Heart left ventricle (tissue), 13 donors: ENCODE measurements around the gene FAU.

Experiments
- POLR2A ChIP-seq, 2 donors: fragments of 450-650 bp; IDR thresholded peaks; one replicate each; pipeline ENCODE4 v1.6.1; 2017; ENCODE audit warnings: antibody characterized with exemption in 2 of 2, mild to moderate bottlenecking in 2 of 2, moderate library complexity in 2 of 2
- TF ChIP-seq, protein P1 (sequence below), 12 donors: fragments of 200-600 bp; sonication (generic) in 4 of 12; IDR thresholded peaks; one replicate each; pipeline versions ENCODE4 v1.5.0 to v1.8.0; 2018 to 2022; ENCODE audit warnings: antibody characterized with exemption in 12 of 12, mild to moderate bottlenecking in 5 of 12
- donor health status: ischemic (EF 13 %, LVEDD 7.1; RV severe dilation, severe dysfunction).
- donor health status: DM: no; HTN: yes; CAD: no.
- donor health status: DM: no; HTN: no; CAD: no.
- donor health status: ischemic (EF 25% LVEDD 6.9; RV normal size, moderate dysfunction).
- donor health status: ischemic (EF 25% LVEDD 5.7; RV mildly dilated, moderate dysfunction).
- donor health status: ischemic (EF 35%, LVEDD 5.7; RV mildly dilated, moderate dysfunction).
- donor health status: nonischemic (EF 11% LVEDD 7.7; RV severe dilation, severe dysfunction).
- donor health status: DM: yes; HTN: yes; CAD: no.
- donor health status: PGD.
- donor health status: ischemic (EF 29% LVEDD 5.4; RV normal size, mild dysfunction).
- donor health status: nonischemic (EF 23%, LVEDD 6.1; RV moderate dilation, normal function).

DNA sequence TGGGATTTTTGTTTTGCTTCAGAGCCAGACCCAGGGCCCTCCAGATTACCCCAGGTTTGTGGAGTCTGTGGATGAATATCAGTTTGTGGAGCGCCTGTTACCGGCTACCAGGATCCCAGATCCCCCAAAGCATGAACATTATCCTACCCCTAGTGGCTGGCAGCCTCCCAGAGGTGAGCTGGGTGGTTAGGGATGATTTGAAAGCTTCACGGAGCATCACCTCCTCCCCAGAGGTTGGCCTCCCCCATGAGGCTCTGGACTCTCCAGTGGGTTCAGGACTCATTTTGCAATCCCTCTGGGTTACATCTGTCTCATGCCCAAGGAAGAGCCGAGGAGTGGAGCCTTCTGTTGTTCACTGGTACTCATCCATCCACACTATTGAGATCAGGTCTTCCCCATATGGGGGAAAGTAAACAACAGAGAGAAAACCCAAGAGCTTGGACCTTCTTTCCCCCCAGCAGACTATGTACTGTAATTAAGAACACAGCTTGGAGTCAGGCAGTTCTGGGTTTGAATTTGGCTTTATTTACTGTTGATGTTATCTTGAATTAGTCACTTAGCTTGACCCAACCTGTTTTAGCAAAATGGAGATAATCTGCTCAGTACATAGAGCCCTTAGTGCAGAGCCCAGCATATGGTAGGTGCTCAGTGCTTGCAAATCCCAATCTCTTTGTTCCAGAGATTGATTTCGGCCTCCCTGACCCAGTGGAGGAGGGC, 2.7 kb upstream of the FAU start:
- TF ChIP-seq, protein P1, sequence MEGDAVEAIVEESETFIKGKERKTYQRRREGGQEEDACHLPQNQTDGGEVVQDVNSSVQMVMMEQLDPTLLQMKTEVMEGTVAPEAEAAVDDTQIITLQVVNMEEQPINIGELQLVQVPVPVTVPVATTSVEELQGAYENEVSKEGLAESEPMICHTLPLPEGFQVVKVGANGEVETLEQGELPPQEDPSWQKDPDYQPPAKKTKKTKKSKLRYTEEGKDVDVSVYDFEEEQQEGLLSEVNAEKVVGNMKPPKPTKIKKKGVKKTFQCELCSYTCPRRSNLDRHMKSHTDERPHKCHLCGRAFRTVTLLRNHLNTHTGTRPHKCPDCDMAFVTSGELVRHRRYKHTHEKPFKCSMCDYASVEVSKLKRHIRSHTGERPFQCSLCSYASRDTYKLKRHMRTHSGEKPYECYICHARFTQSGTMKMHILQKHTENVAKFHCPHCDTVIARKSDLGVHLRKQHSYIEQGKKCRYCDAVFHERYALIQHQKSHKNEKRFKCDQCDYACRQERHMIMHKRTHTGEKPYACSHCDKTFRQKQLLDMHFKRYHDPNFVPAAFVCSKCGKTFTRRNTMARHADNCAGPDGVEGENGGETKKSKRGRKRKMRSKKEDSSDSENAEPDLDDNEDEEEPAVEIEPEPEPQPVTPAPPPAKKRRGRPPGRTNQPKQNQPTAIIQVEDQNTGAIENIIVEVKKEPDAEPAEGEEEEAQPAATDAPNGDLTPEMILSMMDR (IDR thresholded peaks at IDR 0.05), result no peak
- TF ChIP-seq POLR2A (IDR thresholded peaks at IDR 0.05), result no peak
